Caki2 (cell line): ENCODE results near the gene PRDM16. TPM values are rescaled to one million over a fixed set of nuclear protein-coding genes. Genes with fewer than 3 reads are reported as not detected.

Experiments used
- DNase-seq: peaks from one replicate; pipeline ENCODE4 v3.0.0-alpha.2; 2015; ENCODE audit warnings: low read depth
- in situ Hi-C: cut with HindIII; loops from 2 replicates; pipeline ENCODE4 v1.10.0; 2016; ENCODE audit warnings: low sequenced_read_pairs, low pct_unique_long_range_greater_than_20kb, mixed read lengths
- total RNA-seq: library from RNA; depleted of rRNA; stranded (reverse); fragments of >200 nt; shearing (Covaris generic); gene quantifications from 2 replicates; pipeline ENCODE4 v1.2.3, GENCODE V29; 2014; ENCODE audit warnings: low replicate concordance

Gene PRDM16
- total RNA-seq, 1 experiment from 2014 or later: not detected

- DNase-seq: no peak
- in situ Hi-C loops: no loop called here
These were observed 71.4 kb downstream of the PRDM16 start for GRCh38 chr1:3140437-3140836.

- no peak for DNase-seq
- in situ Hi-C loops: no loop called here
These were observed 72.1 kb downstream of the PRDM16 start for GRCh38 chr1:3141129-3141528.

DNA sequence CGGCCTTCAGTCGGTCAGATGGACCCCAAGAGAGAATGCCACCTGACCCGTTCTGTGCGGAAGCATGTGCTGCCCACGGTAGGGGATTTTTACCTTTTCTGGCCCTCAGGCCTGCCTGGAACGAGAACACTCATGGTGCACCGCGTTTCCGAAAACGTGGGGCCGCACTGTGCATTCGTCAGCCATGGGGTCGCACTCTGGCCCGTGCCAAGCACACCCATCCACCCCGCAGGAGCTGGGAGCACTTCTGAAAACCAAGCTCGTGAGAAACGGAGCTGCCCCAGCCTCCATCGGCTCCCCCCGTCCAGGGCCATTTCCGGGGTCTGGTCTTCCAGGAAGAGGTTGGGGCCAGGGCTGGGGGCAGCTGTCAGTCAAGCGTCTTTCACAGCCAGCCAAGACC lies 72.8 kb downstream of the PRDM16 start:
- DNase-seq: no peak
- in situ Hi-C loops: no loop called here

- no peak for DNase-seq
These were observed 73.2 kb downstream of the PRDM16 start for GRCh38 chr1:3142236-3142635.

DNA sequence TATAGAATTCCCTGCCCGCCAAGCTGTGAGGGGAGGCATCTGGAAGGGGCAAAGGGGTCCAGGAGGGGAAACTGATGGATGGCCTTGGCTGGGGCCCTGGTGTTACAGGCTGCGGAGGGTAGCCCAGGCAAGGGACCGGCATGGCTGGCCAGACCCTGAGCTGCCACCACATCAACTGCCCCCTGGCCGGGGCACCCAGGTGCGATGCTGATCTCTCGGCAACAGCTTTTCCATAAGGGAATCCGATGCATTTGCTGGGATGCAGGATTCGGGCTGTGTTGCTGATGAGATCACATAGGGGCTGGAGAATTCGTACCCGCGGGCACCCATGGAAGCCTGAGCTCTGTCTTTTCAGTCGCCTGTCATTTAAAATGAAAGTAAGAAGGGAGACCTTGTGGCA lies 73.7 kb downstream of the PRDM16 start:
- in situ Hi-C loops: no loop called here
- no peak for DNase-seq

More at GRCh38 chr1:3142236-3142635, 73.2 kb downstream of the PRDM16 start:
- in situ Hi-C loops: no loop called here

DNA sequence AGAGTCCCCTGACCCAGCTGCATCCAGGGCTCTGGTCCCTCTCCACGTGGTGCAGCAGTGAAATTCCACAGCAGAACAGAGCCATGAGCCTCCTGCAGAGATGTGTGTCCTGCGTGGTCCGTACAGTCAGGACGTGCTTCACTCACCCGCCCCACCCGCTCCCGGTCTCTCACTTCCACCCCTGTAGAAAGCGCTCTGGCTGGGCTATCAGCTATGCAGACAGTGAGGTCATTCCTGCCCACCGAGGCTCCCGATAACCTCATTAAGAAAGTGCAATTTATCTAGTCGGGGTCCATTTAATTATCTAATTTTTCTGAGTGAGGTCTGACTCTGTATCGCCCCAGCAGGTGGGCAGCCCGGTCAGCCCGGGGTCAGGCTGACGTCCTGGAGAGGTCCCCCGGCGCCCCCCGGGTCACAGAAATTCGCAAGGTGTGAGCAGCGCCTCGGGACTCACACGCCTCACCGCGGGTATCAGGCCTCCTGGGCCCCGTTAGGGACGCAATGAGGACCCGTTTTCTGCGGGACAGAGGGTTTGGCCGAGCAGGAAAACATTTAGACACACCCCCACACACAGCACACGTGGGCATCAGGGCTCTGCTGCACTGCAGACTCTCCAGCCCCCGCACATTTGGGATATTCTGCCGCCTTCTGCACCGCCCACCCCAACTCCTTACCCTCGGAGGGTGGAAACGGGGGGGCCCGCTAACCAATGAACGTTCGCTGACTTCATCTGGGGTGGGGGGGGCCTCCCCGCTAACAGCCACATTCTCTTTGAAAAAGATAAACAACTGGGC lies 76.7 kb downstream of the PRDM16 start:
- in situ Hi-C loops: no loop called here
- DNase-seq: no peak

DNA sequence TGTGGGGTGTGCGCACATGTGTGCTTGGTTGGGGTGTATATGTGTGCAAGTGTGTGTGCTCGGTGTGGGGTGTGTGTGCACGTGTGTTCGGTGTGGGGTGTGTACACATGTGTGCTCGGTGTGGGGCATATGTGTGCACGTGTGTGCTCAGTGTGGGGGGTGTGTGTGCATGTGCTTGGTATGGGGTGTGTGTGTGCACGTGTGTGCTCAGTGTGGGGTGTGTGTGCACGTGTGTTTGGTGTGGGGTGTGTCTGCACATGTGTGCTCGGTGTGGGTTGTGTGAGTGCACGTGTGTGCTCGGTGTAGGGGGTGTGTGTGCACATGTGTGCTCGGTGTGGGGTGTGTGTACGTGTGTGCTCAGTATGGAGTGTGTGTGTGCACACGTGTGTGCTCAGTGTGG lies 77.5 kb downstream of the PRDM16 start:
- DNase-seq: no peak
- in situ Hi-C loops: no loop called here

GRCh38 chr1:3146907-3147306 lies 77.9 kb downstream of the PRDM16 start:
- no peak for DNase-seq
- in situ Hi-C loops: no loop called here

- in situ Hi-C loops: no loop called here
These were observed 79.2 kb downstream of the PRDM16 start for GRCh38 chr1:3148171-3148570.

GRCh38 chr1:3149277-3149676 lies 80.3 kb downstream of the PRDM16 start:
- in situ Hi-C loops: no loop called here
- DNase-seq: no peak

More at GRCh38 chr1:3148171-3148570, 79.2 kb downstream of the PRDM16 start:
- DNase-seq: no peak

DNA sequence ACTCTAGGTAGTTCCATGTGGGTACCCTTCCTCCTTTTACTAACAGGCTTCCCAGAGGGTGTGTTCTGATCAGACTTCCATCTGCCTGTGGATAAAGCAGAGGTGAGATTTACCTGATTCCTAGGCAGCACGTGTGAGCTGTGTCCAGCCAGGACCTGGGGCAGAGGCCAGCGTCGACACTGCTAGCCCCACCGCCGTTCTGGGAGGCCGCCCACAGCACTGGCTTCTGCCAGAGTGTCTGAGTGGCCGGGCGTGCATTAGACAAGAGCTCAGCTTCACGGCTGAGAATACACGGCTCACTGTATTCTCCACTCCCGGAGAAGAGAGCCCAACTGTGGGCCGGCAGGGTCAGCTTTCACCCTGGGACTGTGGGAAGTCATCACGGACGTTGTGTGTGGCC lies 82.5 kb downstream of the PRDM16 start:
- no peak for DNase-seq
- in situ Hi-C loops: no loop called here

DNA sequence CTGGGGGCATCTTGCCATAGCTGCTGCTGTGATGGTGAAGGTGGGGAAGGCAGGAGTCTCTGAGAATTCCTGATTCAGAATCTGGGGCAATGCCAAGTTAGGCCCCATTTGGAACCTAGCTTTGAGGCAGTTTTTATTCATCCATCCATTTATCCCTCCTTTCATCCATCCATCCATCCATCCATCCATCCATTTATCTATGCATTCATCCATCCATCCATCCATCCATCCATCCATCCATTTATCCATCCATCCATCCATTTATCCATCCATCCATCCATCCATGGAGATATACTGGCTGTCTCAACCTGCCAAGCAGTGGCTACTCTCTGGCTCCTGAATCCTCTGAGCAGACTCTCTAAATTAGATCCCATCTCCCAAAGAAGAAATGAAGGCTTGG lies 83.1 kb downstream of the PRDM16 start:
- in situ Hi-C loops: no loop called here
- no peak for DNase-seq

DNA sequence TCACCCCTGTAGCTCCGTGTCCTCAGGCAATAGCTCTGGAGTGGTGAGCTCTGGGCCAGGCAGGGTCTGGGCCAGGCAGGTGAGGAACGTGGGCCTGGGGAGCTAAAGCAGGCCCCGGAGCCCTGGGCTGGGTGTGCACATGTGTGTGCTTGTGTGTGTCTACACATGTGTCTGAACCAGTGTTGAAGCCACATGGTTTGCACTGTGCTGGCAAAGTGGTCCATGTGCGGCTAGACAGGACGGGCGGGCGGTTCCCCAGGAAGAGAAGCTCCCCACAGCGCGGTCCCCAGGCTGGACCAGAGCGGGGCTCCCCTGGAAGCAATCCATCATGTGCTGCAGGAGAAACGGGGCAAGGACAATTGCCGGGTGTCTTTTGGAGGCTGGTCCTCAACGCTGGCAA lies 84.2 kb downstream of the PRDM16 start:
- no peak for DNase-seq
- in situ Hi-C loops: no loop called here

DNA sequence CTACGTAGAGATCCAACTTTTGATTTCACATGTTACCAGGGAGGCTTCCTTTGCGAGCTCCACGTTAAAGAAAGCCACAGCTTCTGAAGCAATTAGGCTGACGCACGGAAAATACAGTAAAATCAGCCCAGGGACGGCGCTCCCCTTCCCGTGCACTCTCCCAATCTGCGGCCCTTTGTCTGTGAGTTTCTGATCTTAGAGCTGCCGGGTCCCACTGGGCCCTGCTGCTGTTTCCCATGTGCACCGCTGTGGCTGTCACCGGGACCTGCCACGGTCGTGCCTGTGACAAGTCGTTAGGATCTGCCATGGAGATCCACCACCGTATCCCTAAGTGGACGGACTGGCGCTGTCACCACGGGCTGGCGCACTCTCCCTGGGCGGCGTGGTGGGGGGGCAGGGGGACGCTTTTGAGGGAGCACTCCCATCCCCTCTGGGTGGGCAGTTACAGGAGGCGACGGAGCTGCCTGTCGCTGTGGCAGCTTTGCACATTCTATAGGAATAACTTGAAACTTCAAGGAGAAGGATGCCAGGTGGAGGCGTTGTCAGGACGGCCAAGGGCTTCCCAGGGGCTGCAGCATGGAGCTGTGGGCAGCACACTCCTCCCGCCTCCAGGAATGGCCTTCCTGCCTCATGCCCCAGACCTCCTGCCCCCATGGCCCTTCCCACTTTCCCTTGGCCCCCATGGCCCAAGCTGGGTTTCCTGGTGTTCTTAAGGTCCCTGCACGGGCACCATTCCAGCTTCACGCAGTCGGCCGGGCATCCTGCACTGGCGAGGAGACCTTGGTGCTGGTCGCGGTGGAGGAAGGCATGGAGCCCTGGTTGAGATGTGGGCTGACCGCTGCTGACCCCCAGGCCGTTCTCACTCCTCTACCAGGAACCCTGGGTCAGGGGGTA lies 85.1 kb downstream of the PRDM16 start:
- in situ Hi-C loops: no loop called here
- no peak for DNase-seq

DNA sequence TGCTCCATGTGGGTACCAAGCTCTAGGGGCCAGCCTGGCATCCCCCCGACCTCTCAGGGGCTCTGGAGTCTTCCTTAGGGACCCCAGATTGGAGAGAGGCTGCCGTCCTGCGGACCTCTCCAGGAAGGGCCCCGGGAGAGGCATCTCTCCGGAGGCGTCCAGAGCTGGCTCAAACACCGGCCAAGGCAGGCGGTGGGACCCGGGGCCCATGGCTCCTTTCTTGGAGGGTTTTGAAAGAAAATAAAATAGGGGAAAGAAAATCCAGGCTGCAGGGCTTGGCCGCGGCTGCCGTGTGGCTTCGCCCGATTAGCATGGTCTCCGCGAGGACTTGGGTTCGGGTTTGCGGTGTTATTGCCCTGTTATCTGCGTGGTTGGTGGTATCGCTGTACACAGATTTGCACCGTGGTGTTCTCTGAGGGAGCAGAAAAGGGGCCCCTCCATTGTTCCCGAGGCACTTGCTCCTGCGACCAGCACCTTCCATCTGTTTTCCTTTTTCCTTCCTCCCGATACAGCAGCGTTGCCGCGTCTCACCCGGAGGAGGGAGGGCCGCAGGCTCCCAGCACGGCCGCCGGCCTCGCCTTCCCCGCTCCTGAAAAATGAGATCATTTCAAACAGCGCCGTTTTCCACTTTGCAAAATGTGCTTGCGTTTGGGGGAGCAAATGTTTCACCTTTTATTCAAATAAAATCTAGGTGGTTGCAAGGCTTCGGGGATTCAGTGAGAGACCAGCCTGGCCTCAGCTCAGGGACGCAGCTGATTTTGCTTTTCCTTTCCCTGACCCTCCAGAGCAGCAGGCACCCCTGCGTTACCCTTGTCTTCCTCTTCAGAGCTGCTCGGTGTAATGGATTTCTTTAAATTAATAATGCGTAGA lies 86.3 kb downstream of the PRDM16 start:
- in situ Hi-C loops: no loop called here
- no peak for DNase-seq

GRCh38 chr1:3155926-3156220 lies 86.9 kb downstream of the PRDM16 start:
- in situ Hi-C loops: no loop called here
- DNase-seq: no peak

DNA sequence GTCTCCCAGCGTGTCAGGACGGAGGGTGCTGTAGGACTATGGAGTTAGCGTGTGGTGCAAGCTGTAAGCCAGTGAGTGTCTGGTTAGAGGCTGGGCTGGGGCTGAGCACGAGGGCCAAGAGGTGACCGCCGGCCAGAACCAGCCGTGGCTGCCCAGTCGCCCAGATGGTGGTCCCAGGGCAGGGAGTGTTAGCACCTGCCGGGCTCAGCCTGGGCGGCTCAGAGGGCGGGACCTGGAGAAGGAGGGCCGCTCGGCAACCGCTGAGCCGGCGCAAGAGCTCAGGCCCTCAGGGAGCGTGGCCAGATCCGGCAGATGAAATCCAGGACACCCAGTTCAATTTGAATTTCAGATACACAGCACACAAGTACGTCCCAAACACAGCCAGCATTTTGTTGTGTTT lies 87.9 kb downstream of the PRDM16 start:
- in situ Hi-C loops: no loop called here
- no peak for DNase-seq

GRCh38 chr1:3158347-3158746 lies 89.3 kb downstream of the PRDM16 start:
- in situ Hi-C loops: no loop called here
- DNase-seq: no peak

- DNase-seq: no peak
- in situ Hi-C loops: no loop called here
These were observed 90.1 kb downstream of the PRDM16 start for GRCh38 chr1:3159121-3159520.
